ENCODE results near the gene MAN2A2.

DNA sequence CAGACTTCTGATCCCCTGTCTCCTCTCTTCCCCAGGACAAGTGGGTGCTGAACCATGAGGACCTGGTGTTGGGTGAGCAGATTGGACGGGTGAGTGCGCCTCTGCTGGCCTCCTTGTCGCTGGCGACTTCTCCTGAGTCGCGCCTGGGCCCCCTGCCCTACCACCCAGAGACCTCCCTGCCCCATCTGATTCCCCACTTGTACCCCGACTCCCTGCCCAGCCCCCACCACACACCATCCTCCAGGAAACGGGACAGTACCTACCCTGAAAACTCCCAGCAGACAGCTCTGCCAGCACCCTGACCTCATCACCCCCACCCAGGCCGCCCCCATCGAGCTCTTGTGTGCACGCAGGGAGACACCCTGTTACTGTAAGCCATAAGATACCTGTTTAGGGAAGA, 11.1 kb upstream of the MAN2A2 start:
- TF ChIP-seq ZNF3 (CRISPR knock-in tag; IDR thresholded peaks at IDR 0.05) (no peak), MAFF (IDR thresholded peaks at IDR 0.05; ENCODE audit: low read length) (no peak), ZNF408 (CRISPR knock-in tag; IDR thresholded peaks at IDR 0.05; ENCODE audit: low read depth) (no peak)
- TF ChIP-seq, protein P1, sequence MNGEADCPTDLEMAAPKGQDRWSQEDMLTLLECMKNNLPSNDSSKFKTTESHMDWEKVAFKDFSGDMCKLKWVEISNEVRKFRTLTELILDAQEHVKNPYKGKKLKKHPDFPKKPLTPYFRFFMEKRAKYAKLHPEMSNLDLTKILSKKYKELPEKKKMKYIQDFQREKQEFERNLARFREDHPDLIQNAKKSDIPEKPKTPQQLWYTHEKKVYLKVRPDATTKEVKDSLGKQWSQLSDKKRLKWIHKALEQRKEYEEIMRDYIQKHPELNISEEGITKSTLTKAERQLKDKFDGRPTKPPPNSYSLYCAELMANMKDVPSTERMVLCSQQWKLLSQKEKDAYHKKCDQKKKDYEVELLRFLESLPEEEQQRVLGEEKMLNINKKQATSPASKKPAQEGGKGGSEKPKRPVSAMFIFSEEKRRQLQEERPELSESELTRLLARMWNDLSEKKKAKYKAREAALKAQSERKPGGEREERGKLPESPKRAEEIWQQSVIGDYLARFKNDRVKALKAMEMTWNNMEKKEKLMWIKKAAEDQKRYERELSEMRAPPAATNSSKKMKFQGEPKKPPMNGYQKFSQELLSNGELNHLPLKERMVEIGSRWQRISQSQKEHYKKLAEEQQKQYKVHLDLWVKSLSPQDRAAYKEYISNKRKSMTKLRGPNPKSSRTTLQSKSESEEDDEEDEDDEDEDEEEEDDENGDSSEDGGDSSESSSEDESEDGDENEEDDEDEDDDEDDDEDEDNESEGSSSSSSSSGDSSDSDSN (IDR thresholded peaks at IDR 0.05; ENCODE audit: borderline replicate concordance in 1 of 2, low read depth in 2 of 2, low read length in 2 of 2) = no peak
